Astrocyte (in vitro differentiated cells and primary cell): Measurements from ENCODE around the gene CENPU.

Experiments used
- EZH2 ChIP-seq: IDR thresholded peaks from 2 replicates; pipeline ENCODE4 v1.6.1; 2012; ENCODE audit warnings: mild to moderate bottlenecking, low read length, inconsistent platforms; ENCODE audit not compliant: insufficient read depth
- TF ChIP-seq, protein P1 (sequence below): IDR thresholded peaks from 2 replicates; pipeline ENCODE4 v1.5.1; 2011; ENCODE audit warnings: low read depth, mild to moderate bottlenecking, inconsistent platforms, low read length, moderate library complexity; ENCODE audit not compliant: insufficient read depth

- TF ChIP-seq, protein P1, sequence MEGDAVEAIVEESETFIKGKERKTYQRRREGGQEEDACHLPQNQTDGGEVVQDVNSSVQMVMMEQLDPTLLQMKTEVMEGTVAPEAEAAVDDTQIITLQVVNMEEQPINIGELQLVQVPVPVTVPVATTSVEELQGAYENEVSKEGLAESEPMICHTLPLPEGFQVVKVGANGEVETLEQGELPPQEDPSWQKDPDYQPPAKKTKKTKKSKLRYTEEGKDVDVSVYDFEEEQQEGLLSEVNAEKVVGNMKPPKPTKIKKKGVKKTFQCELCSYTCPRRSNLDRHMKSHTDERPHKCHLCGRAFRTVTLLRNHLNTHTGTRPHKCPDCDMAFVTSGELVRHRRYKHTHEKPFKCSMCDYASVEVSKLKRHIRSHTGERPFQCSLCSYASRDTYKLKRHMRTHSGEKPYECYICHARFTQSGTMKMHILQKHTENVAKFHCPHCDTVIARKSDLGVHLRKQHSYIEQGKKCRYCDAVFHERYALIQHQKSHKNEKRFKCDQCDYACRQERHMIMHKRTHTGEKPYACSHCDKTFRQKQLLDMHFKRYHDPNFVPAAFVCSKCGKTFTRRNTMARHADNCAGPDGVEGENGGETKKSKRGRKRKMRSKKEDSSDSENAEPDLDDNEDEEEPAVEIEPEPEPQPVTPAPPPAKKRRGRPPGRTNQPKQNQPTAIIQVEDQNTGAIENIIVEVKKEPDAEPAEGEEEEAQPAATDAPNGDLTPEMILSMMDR, result no peak
- TF ChIP-seq EZH2, result no peak
Observed at GRCh38 chr4:184684491-184685189, 49.3 kb downstream of the CENPU start.
